AG10803 (cell line): ENCODE measurements around the gene SEM1.
A peak's percentile ranks its signal among the peaks of the same experiment; 100 is the strongest.
"Not testable (repeated sequence)": the region's sequence is repeated elsewhere in the genome, so short reads cannot be mapped to it uniquely, and the experiment has no call there.

Source experiments
- DNase-seq: peaks from one replicate; pipeline ENCODE4 v3.0.0; 2010; ENCODE audit warnings: low read depth
- H3K4me3 ChIP-seq: 2 replicates; pipeline ENCODE4 v1.5.1; 2011; ENCODE audit warnings: mild to moderate bottlenecking, low read length, control low read depth
- CTCF ChIP-seq: conservative IDR thresholded peaks from 2 replicates; pipeline ENCODE4 v1.5.1; 2011; ENCODE audit warnings: mild to moderate bottlenecking, low read length, control low read depth, inconsistent platforms

The SEM1 gene

GRCh38 chr7:96664793-96665192, 44.9 kb downstream of the SEM1 start:
- no peak overlapping the region for H3K4me3 ChIP-seq
- DNase-seq: no peak
- no peak for TF ChIP-seq CTCF

- DNase-seq: peak; percentile 12
- no peak overlapping the region for H3K4me3 ChIP-seq
- no peak for TF ChIP-seq CTCF
These were observed 45.7 kb downstream of the SEM1 start for GRCh38 chr7:96663871-96664445.

- no peak for TF ChIP-seq CTCF
- no peak for DNase-seq
These were observed 46.2 kb downstream of the SEM1 start for GRCh38 chr7:96663457-96663856.

GRCh38 chr7:96662151-96662550, 47.5 kb downstream of the SEM1 start:
- H3K4me3 ChIP-seq, DNase-seq: not testable (repeated sequence)

More at GRCh38 chr7:96663457-96663856, 46.2 kb downstream of the SEM1 start:
- no peak overlapping the region for H3K4me3 ChIP-seq

- no peak for DNase-seq
- TF ChIP-seq CTCF: no peak
- H3K4me3 ChIP-seq: no peak overlapping the region
These were observed 51.6 kb downstream of the SEM1 start for GRCh38 chr7:96658022-96658412.

GRCh38 chr7:96657347-96658021, 52.2 kb downstream of the SEM1 start:
- DNase-seq: no peak
- no peak for TF ChIP-seq CTCF
- H3K4me3 ChIP-seq: no peak overlapping the region

- no peak for DNase-seq
- H3K4me3 ChIP-seq: no peak overlapping the region
- no peak for TF ChIP-seq CTCF
These were observed 53.7 kb downstream of the SEM1 start for GRCh38 chr7:96655956-96656355.
